ENCODE data around the gene MORN1.

MORN1 gene

DNA sequence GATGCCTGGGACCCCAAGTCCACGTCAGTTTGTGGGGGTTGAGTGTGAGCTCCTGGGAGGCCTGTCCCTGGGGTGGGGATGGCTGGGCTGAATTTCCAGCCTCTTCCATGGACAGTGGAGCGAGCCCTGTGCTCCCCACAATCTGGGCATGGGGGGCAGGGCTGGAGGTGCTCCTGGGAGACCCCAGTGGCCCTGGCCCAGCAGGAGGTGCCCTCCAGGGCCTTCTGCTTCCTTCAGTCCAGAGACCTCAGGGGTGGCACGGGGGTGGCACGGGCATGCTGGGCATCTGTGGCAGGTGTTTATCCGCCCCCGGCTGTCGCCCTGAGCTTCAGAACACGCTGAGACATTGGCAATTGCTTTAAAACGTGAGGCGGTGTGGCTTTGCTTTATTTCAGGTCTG lies 40.9 kb downstream of the MORN1 start:
- no peak for DNase-seq (ENCODE audit: low read depth)
- TF ChIP-seq, protein P1, sequence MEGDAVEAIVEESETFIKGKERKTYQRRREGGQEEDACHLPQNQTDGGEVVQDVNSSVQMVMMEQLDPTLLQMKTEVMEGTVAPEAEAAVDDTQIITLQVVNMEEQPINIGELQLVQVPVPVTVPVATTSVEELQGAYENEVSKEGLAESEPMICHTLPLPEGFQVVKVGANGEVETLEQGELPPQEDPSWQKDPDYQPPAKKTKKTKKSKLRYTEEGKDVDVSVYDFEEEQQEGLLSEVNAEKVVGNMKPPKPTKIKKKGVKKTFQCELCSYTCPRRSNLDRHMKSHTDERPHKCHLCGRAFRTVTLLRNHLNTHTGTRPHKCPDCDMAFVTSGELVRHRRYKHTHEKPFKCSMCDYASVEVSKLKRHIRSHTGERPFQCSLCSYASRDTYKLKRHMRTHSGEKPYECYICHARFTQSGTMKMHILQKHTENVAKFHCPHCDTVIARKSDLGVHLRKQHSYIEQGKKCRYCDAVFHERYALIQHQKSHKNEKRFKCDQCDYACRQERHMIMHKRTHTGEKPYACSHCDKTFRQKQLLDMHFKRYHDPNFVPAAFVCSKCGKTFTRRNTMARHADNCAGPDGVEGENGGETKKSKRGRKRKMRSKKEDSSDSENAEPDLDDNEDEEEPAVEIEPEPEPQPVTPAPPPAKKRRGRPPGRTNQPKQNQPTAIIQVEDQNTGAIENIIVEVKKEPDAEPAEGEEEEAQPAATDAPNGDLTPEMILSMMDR (conservative IDR thresholded peaks at IDR 0.05; ENCODE audit: low read depth, low read length) = no peak
- no peak overlapping the region for H3K4me3 ChIP-seq (ENCODE audit: low read length)

DNA sequence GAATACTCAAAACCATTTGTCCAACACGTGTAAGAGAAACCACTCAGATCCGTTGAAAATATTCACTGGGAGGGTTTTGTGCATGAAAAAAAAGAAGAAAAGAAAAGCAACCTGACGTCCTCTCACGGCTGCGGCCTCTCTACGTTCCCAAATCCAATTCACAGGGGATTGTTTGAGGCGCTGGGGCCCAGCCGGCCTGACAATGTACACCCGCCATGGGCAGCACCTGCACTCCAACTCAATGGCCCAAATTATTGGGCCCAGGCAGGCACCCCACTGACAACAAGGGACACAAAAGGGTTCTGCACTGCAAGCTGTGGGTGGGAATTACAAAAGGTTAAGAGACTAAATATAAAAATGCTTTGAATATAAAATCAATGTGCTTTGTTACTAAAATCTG lies 41.5 kb downstream of the MORN1 start:
- no peak overlapping the region for H3K4me3 ChIP-seq (ENCODE audit: low read length)
- TF ChIP-seq, protein P1 (conservative IDR thresholded peaks at IDR 0.05; ENCODE audit: low read depth, low read length) = no peak
- no peak for DNase-seq (ENCODE audit: low read depth)

DNA sequence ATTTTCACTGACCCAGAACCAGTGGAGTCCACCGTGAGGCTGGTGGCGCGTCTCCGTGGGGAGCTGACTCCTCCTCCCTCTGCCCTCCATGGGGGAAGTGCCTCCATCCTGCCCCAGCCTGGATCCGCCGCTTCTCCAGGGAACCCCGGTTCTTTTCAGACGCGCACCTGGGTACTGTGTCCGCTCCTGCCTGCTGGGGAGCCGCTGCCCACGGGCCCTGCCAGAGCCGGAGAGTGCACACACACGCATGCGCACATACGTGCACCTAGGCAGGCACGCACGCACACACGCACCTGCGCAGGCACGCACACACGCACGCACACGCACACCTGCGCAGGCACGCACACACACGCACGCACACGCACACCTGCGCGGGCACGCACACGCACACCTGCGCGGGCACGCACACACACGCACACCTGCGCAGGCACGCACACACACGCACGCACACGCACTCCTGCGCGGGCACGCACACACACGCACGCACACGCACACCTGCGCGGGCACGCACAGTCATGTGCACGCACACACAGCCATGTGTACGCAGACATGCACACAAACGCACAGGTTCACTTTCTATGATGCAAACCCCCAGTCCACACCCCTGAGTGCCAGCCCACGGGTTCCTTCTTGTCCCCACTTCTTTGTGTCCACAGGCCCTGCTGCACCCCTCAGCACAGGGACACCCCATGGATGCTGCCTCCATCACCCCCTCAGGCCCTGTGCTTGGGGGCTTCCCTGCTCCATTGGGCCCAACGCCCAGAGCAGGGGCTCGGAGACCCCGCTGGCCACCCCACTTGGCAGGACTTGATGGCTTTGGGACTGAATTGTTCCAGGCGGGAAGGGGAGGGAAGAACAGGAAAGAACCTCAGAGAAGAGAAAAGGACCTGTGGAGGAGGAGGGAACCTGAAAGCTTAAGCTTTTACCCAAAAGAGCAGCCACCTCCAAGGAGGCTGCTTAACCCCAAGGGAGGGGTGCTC lies 42.7 kb downstream of the MORN1 start:
- no peak for DNase-seq (ENCODE audit: low read depth)
- TF ChIP-seq, protein P1 (conservative IDR thresholded peaks at IDR 0.05; ENCODE audit: low read depth, low read length) = no peak
- H3K4me3 ChIP-seq (ENCODE audit: low read length) = no peak overlapping the region

DNA sequence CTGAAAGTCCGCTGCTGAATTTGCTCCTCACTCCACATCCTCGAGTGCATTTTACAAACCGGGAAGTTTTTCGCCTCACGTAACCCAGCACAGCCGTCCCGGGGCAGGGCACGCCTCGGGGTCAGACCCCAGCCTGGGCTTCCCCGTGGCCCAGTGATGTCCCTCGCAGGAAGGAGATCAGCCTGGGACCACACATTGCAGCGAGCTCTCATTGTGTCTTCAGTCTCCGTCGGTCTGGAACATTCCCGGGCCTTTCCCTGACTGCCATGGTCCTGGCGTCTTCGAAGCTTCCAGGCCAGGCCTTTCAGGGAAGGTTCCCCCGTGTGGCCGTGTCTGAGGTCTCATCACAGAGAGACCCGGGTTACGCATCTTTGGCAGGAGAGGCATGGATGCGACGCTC lies 43.5 kb downstream of the MORN1 start:
- DNase-seq (ENCODE audit: low read depth) = no peak
- no peak overlapping the region for H3K4me3 ChIP-seq (ENCODE audit: low read length)
- TF ChIP-seq, protein P1 (conservative IDR thresholded peaks at IDR 0.05; ENCODE audit: low read depth, low read length) = no peak

DNA sequence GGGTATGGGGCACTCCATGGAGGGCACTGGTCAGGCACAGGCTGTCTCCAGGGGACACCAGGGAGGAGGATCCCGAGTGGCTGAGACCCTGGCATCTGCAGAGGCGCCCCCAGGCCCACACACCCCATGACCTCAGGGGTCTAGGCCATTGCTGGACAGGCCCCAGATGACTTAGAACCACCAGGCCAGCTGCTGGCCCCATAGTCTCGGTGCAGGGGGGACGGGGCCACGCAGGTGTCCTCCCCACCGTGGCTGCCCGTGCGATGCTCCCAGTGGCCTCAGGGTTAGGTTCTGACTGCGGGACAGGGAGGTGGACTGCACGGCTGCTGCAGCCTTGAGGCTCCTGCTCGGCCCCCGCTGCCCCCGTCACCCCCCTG lies 44.0 kb downstream of the MORN1 start:
- DNase-seq (ENCODE audit: low read depth) = no peak
- TF ChIP-seq, protein P1 (conservative IDR thresholded peaks at IDR 0.05; ENCODE audit: low read depth, low read length) = no peak
- no peak overlapping the region for H3K4me3 ChIP-seq (ENCODE audit: low read length)

DNA sequence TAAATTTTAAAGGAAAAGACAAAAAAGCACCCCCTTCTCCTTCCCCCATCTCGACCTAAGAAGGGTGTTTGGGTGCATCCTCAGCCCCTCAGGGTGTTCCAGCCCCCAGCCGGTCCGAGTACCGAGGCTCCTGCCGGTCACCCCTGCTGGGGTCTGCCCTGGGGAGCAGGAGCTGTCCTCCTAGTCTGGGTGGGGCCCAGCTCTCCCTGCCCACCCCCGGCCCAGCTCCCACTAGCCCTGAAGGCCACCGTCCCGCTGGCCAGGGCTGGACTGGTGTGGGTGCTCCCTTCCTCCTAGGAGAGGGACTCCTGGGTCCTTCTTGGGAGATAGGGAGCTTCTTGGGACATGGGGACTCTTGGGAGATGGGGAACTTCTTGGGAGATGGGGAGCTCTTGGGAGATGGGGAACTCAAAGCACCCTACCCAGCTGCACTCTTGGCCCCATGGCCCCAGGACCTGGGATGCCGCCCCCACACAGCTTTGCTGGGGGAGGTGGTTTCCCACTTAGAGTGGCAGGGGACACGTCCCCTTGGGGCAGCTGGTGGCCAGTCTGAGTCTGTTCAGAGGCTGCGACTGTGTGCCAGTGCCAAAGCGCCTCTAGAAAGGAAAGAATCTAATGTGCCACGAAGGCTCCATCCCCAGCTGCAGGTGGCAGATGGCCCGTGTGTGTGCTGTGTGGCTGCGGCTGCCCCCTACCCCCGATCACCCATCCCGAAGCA lies 44.5 kb downstream of the MORN1 start:
- TF ChIP-seq, protein P1 (conservative IDR thresholded peaks at IDR 0.05; ENCODE audit: low read depth, low read length) = no peak
- no peak for DNase-seq (ENCODE audit: low read depth)
- no peak overlapping the region for H3K4me3 ChIP-seq (ENCODE audit: low read length)
